ENCODE results near the gene KCNE3. TPM values are rescaled to one million over a fixed set of nuclear protein-coding genes. Genes with fewer than 3 reads are reported as not detected.

Gene KCNE3
- total RNA-seq, 1 experiment from 2014 or later: not detected

- Histone ChIP-seq H3K9ac (ENCODE audit: low read length) (no peak overlapping the region), H4K20me1 (ENCODE audit: insufficient read depth) (no peaks in the 10 kb centered on the region), H3K27me3 (ENCODE audit: insufficient read depth, low read length) (no peaks in the 10 kb centered on the region), H3K79me2 (ENCODE audit: insufficient read depth, low read length) (no peaks in the 10 kb centered on the region), H3K27ac (ENCODE audit: low read depth, low read length) (no peak overlapping the region), H3K4me3 (replicated peaks in 1 of 2; ENCODE audit: low read depth in 1 of 2, low read length in 2 of 2) (no peak overlapping the region), H3K9me2 (ENCODE audit: insufficient read depth) (no peaks in the 10 kb centered on the region), H3K9me3 (ENCODE audit: control insufficient read depth in 1 of 2, insufficient read depth in 1 of 2, low read depth in 1 of 2, low read length in 2 of 2) (no peaks in the 10 kb centered on the region), H3K4me2 (ENCODE audit: low read length) (no peak overlapping the region), H2AFZ (ENCODE audit: low read depth, low read length, poor library complexity, severe bottlenecking) (no peak overlapping the region), H3K36me3 (ENCODE audit: control insufficient read depth in 1 of 2, insufficient read depth in 2 of 2, low read length in 2 of 2) (no peaks in the 10 kb centered on the region), H3K4me1 (ENCODE audit: control insufficient read depth in 1 of 2, insufficient read depth in 2 of 2, low read length in 2 of 2) (no peaks in the 10 kb centered on the region)
- DNase-seq (ENCODE audit: low read depth, low spot score) (no peak), ATAC-seq (no peak)
- CTCF ChIA-PET: interaction anchor here (0.7 to 3.1 kb wide), 4 partner anchors 10 to 182 kb away, joined by 3 to 12 read pairs (median 6); no protein-coding TSS in a partner anchor
- RAD21 ChIA-PET (ENCODE audit: low non-redundant PET in 1 of 2, low total read pairs in 2 of 2, uncharacterized antibody in 2 of 2, unreplicated experiment in 2 of 2): no interaction called here
- intact Hi-C loops (cut with micrococcal nuclease): no loop called here
- POLR2A ChIA-PET: no interaction called here
- TF ChIP-seq POLR2AphosphoS5 (IDR thresholded peaks at IDR 0.05; ENCODE audit: low read depth, low read length): no peak
- TF ChIP-seq EZH2phosphoT487 (IDR thresholded peaks at IDR 0.05; ENCODE audit: borderline replicate concordance): no peak
- TF ChIP-seq ZFX (IDR thresholded peaks at IDR 0.05): no peak
- TF ChIP-seq REST (IDR thresholded peaks at IDR 0.05; ENCODE audit: low read depth): no peak
- TF ChIP-seq CEBPB (IDR thresholded peaks at IDR 0.05; ENCODE audit: low read depth): no peak
- TF ChIP-seq YY1 (IDR thresholded peaks at IDR 0.05; ENCODE audit: extremely low read depth, insufficient replicate concordance, low read depth, low read length): no peak
- TF ChIP-seq, protein P1, sequence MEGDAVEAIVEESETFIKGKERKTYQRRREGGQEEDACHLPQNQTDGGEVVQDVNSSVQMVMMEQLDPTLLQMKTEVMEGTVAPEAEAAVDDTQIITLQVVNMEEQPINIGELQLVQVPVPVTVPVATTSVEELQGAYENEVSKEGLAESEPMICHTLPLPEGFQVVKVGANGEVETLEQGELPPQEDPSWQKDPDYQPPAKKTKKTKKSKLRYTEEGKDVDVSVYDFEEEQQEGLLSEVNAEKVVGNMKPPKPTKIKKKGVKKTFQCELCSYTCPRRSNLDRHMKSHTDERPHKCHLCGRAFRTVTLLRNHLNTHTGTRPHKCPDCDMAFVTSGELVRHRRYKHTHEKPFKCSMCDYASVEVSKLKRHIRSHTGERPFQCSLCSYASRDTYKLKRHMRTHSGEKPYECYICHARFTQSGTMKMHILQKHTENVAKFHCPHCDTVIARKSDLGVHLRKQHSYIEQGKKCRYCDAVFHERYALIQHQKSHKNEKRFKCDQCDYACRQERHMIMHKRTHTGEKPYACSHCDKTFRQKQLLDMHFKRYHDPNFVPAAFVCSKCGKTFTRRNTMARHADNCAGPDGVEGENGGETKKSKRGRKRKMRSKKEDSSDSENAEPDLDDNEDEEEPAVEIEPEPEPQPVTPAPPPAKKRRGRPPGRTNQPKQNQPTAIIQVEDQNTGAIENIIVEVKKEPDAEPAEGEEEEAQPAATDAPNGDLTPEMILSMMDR (IDR thresholded peaks at IDR 0.05 in 2 of 3, conservative IDR thresholded peaks at IDR 0.05 in 1 of 3; ENCODE audit: borderline replicate concordance in 1 of 3, insufficient read depth in 1 of 3, low read depth in 2 of 3, low read length in 2 of 3): no peak
- TF ChIP-seq EZH2 (IDR thresholded peaks at IDR 0.05): no peak
- TF ChIP-seq EGR1 (IDR thresholded peaks at IDR 0.05; ENCODE audit: low read depth): no peak
- TF ChIP-seq ATF3 (IDR thresholded peaks at IDR 0.05): no peak
- TF ChIP-seq JUND (IDR thresholded peaks at IDR 0.05): no peak
- no peak for TF ChIP-seq TCF7L2 (IDR thresholded peaks at IDR 0.05; ENCODE audit: borderline replicate concordance, extremely low read depth, insufficient read depth, insufficient read length)
- no TSS peak for BruUV-seq (replicated peaks)
Observed at GRCh38 chr11:74437441-74438042, 29.8 kb downstream of the KCNE3 start.

Measured in HCT116 (cell line).